Measurements from ENCODE around the gene RAD9A.

Gene RAD9A

GRCh38 chr11:67408437-67409200 is 16.8 kb downstream of the RAD9A start:
- no peak for TF ChIP-seq CTCF (IDR thresholded peaks at IDR 0.05; ENCODE audit: low read length, missing control alignments)
- H3K4me3 ChIP-seq (replicated peaks; ENCODE audit: low read depth, low read length) = no peak overlapping the region
- DNase-seq (ENCODE audit: low read depth) = no peak

- no peak overlapping the region for H3K4me3 ChIP-seq (replicated peaks; ENCODE audit: low read depth, low read length)
- TF ChIP-seq CTCF (IDR thresholded peaks at IDR 0.05; ENCODE audit: low read length, missing control alignments) = no peak
- no peak for DNase-seq (ENCODE audit: low read depth)
Observed at GRCh38 chr11:67409261-67409666, 17.5 kb downstream of the RAD9A start.

GRCh38 chr11:67409781-67410368 is 18.1 kb downstream of the RAD9A start:
- TF ChIP-seq CTCF (IDR thresholded peaks at IDR 0.05; ENCODE audit: low read length, missing control alignments) = no peak
- DNase-seq (ENCODE audit: low read depth) = no peak
- H3K4me3 ChIP-seq (replicated peaks; ENCODE audit: low read depth, low read length) = no peak overlapping the region

- H3K4me3 ChIP-seq (replicated peaks; ENCODE audit: low read depth, low read length) = no peak overlapping the region
- no peak for TF ChIP-seq CTCF (IDR thresholded peaks at IDR 0.05; ENCODE audit: low read length, missing control alignments)
- no peak for DNase-seq (ENCODE audit: low read depth)
Observed at GRCh38 chr11:67410369-67410831, 18.6 kb downstream of the RAD9A start.

- no peak for DNase-seq (ENCODE audit: low read depth)
- no peak overlapping the region for H3K4me3 ChIP-seq (replicated peaks; ENCODE audit: low read depth, low read length)
- no peak for TF ChIP-seq CTCF (IDR thresholded peaks at IDR 0.05; ENCODE audit: low read length, missing control alignments)
Observed at GRCh38 chr11:67410984-67411784, 19.4 kb downstream of the RAD9A start.

- TF ChIP-seq CTCF (IDR thresholded peaks at IDR 0.05; ENCODE audit: low read length, missing control alignments) = no peak
- H3K4me3 ChIP-seq (replicated peaks; ENCODE audit: low read depth, low read length) = no peak overlapping the region
- DNase-seq (ENCODE audit: low read depth) = no peak
Observed at GRCh38 chr11:67411785-67412152, 20.0 kb downstream of the RAD9A start.

All from fibroblast of pulmonary artery (primary cell).